AG09319 (cell line): ENCODE data around the gene GLT8D1.

Experiments
- DNase-seq: peaks from one replicate; pipeline ENCODE4 v3.0.0-alpha.2; 2010; ENCODE audit warnings: low read depth; ENCODE audit errors: extremely low read depth
- TF ChIP-seq, protein P1 (sequence below): IDR thresholded peaks from 2 replicates; pipeline ENCODE4 v1.5.1; 2011; ENCODE audit warnings: low read depth, mild to moderate bottlenecking, inconsistent platforms, low read length, moderate library complexity

GLT8D1 gene

DNA sequence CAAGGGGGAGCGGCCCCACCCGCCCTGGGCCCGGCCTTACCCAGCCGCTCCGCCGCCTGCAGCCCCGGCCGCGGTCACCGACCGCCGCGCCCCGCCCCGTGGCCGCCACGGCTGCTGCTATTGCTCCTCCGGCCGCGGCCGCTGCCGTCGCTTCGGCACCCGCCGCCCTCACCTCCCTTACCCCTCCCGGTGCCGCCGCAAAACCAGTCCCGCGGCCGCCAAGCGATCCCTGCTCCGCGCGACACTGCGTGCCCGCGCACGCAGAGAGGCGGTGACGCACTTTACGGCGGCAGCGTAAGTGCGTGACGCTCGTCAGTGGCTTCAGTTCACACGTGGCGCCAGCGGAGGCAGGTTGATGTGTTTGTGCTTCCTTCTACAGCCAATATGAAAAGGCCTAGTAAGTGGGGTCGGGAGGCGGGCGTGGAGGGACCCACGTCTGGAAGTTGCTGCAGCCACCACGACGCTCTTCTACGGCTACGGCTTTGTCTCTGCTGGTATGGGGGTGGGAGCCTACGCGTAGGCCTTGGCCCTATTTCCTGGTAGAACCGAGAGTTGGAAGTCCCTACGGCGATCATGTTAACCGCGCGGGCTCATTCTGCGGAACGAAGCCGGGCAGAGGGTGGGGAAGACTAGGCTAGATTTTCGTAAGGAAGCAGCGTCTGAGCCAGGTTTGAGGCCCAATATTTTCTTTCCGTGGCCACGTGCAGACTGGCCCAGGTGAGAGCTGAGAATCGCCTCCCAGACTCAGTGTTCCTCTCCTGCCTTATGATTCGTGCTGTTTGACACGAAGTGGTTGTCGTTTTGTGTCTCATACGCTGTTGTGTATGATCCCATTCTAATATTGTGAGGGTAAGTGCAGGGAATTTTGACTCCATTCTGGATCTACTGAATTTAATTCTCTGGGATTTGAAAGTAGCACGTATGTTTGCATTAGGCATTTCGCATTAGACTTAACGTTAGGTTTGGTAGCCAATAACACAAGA, 19.6 kb downstream of the GLT8D1 start, which contains the start of the genes GNL3 and PBRM1:
GNL3 (plus strand) TSS at position 324 of the 983 bp plus-strand sequence; CDS start at position 385, 61 bp downstream.
PBRM1 (minus strand) TSS at position 205 of the 983 bp plus-strand sequence.
- DNase-seq, result peak; percentile 89
- TF ChIP-seq, protein P1, sequence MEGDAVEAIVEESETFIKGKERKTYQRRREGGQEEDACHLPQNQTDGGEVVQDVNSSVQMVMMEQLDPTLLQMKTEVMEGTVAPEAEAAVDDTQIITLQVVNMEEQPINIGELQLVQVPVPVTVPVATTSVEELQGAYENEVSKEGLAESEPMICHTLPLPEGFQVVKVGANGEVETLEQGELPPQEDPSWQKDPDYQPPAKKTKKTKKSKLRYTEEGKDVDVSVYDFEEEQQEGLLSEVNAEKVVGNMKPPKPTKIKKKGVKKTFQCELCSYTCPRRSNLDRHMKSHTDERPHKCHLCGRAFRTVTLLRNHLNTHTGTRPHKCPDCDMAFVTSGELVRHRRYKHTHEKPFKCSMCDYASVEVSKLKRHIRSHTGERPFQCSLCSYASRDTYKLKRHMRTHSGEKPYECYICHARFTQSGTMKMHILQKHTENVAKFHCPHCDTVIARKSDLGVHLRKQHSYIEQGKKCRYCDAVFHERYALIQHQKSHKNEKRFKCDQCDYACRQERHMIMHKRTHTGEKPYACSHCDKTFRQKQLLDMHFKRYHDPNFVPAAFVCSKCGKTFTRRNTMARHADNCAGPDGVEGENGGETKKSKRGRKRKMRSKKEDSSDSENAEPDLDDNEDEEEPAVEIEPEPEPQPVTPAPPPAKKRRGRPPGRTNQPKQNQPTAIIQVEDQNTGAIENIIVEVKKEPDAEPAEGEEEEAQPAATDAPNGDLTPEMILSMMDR, result no peak

DNA sequence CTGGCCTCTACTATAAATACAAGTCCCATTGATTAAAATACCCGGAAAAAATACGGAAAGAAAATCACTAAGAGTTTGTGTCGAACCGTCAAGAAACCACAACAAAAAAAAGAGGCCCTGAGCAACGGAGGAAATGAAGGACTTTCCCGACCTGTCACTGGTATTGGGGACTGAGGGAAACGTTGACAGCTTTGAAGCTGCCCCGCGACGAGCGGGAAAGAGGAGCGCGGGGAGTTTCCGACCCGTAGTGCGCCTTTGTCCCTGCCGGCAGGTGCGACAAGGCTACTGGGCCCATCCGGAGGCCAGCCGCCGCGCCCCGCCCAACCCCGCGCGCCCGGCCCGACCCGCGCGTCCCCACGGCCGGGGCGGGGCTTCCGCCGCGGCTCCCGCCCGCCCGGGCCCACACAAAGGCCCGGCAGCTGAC, 20.3 kb downstream of the GLT8D1 start:
- DNase-seq, result no peak
- TF ChIP-seq, protein P1, result no peak

DNA sequence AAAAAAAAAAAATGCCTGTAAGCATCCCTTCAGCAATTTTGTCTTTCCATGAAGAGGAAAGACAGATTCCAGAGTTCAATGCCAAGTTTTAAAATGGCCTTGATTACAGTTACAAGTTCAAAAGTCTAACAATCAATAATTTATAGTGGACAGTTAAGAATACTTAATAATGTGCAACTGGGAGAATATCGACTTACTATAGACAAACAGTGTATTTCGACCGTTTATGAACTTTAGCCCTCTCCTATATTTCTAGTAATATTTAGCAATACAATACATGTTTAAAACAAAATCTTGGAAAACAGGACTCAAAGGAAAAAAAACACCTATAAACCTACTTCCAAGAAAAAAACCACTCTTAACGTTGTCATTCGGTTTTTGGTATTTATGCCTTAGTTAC, 21.4 kb downstream of the GLT8D1 start:
- TF ChIP-seq, protein P1, result no peak

DNA sequence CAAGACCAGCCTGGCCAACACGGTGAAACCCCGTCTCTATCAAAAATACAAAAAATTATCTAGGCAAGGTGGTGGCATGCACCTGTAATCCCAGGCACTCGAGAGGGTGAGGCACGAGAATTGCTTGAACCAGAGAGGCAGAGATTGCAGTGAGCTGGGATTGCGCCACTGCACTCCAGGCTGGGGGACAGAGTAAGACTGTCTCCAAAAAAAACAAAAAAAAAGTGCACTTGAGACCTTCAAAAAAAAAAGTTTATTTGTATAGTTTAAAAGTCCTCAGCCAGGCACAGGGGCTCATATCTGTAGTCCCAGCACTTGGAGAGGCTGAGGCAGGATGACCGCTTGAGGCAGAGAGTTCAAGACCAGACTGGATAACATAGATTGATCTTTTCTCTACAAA, 22.0 kb downstream of the GLT8D1 start:
- TF ChIP-seq, protein P1, result no peak
- no peak for DNase-seq

More for the DNA sequence above, 21.4 kb downstream of the GLT8D1 start:
- DNase-seq, result no peak

DNA sequence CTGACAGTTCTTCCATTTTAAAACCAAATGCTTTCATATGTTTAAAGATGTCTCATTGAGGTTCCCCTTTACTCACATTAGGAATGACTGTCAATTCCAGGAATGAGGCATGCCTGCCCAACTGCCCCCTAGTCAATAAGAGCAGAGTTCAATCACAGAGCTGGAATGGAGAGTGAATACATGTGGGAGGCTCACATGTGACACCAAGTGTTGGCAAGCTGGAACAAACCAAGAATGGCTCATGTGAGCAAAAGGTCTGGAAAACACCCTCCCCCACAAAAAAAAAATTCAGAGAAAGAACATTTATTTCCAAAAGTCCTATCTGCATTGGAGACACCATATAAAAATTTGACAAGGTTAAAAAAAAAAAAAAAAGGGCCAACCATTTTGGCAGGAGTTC, 23.6 kb downstream of the GLT8D1 start:
- TF ChIP-seq, protein P1, result peak; percentile 23
- no peak for DNase-seq

DNA sequence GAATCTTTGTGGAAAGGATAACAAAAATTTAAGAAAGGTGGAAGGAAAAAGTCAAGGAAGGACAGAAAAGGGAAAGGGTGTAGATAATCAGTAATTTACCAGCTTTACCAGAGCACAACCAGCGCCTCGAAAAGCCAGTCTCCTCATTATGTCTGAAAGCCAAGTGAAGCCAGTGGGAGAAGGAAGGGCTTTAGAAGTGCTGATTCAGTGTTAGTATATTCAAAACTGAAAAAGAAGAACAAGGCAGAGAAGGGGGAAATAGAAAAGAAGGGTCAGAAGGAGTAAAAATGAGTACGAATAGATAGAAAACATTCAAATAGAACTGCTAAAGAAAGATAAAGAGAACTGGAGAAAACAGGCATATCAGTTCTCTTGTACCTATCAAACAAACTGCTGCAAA, 24.0 kb downstream of the GLT8D1 start:
- DNase-seq, result no peak
- TF ChIP-seq, protein P1, result no peak

DNA sequence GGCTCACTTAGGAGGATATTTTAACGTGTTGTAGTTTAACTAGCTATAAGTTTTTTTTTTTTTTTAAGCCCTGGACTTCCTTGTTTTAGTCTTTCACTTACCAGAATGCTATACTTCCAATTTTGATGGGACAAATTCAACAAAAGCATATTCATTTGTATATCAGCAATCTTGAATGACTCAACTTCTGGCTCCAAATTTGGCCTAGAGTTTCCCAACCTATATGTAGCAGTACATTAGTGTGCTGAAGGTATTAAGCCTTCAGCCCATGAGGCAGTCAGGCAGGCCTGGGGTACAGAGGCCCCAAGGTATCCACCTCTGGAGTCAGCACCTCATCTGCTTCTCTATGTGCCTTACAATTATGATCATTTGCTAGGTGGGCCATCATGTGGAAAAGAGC, 25.8 kb downstream of the GLT8D1 start:
- no peak for DNase-seq

More for the DNA sequence above, 25.8 kb downstream of the GLT8D1 start:
- TF ChIP-seq, protein P1, result no peak
